ENCODE data around the gene MAFB.
"Not testable (repeated sequence)": the region's sequence is repeated elsewhere in the genome, so short reads cannot be mapped to it uniquely, and the experiment has no call there.

The MAFB gene

GRCh38 chr20:40689100-40689942 is at the start of gene MAFB:
MAFB (minus strand) TSS chr20:40689236; CDS start chr20:40688850, 386 bp downstream.
- peak within 1 kb of the TSS; percentile 63 for H3K4me3 ChIP-seq (ENCODE audit: low read depth, low read length)
- DNase-seq (ENCODE audit: low read depth, low spot score), result peak; percentile 12
- ChIA-PET CTCF (interaction anchor here (0.6 to 4.3 kb wide), 36 partner anchors 8 to 1423 kb away, joined by 3 to 46 read pairs (median 4); no protein-coding TSS in a partner anchor), POLR2A (interaction anchor here (0.5 to 2.1 kb wide), 31 partner anchors 8 to 869 kb away, joined by 3 to 24 read pairs (median 4); no protein-coding TSS in a partner anchor)
- no peak for TF ChIP-seq CTCF (IDR thresholded peaks at IDR 0.05; ENCODE audit: insufficient read depth, low read length, missing control alignments)

- POLR2A ChIA-PET; CTCF ChIA-PET; H3K4me3 ChIP-seq (ENCODE audit: low read depth, low read length); DNase-seq (ENCODE audit: low read depth, low spot score): not testable (repeated sequence)
Observed at GRCh38 chr20:40736468-40736867, 47.4 kb upstream of the MAFB start.

GRCh38 chr20:40728996-40729395 is 40.0 kb upstream of the MAFB start:
- H3K4me3 ChIP-seq (ENCODE audit: low read depth, low read length), result no peak overlapping the region
- POLR2A ChIA-PET, result no interaction called here
- no peak for TF ChIP-seq CTCF (IDR thresholded peaks at IDR 0.05; ENCODE audit: insufficient read depth, low read length, missing control alignments)
- DNase-seq (ENCODE audit: low read depth, low spot score), result no peak
- CTCF ChIA-PET, result interaction anchor here (1.1 kb wide), 1 partner anchor 12 kb away, joined by 3 read pairs; no protein-coding TSS in a partner anchor

- ChIA-PET CTCF (interaction anchor here (1.1 kb wide), 1 partner anchor 13 kb away, joined by 3 read pairs; no protein-coding TSS in a partner anchor), POLR2A (no interaction called here)
Observed at GRCh38 chr20:40728470-40728869, 39.4 kb upstream of the MAFB start.

GRCh38 chr20:40727960-40728359 is 38.9 kb upstream of the MAFB start:
- ChIA-PET CTCF (no interaction called here), POLR2A (no interaction called here)
- H3K4me3 ChIP-seq (ENCODE audit: low read depth, low read length), result no peak overlapping the region
- no peak for TF ChIP-seq CTCF (IDR thresholded peaks at IDR 0.05; ENCODE audit: insufficient read depth, low read length, missing control alignments)
- DNase-seq (ENCODE audit: low read depth, low spot score), result no peak

More at GRCh38 chr20:40728470-40728869, 39.4 kb upstream of the MAFB start:
- no peak for DNase-seq (ENCODE audit: low read depth, low spot score)
- no peak for TF ChIP-seq CTCF (IDR thresholded peaks at IDR 0.05; ENCODE audit: insufficient read depth, low read length, missing control alignments)
- no peak overlapping the region for H3K4me3 ChIP-seq (ENCODE audit: low read depth, low read length)

- POLR2A ChIA-PET, result no interaction called here
- no peak for TF ChIP-seq CTCF (IDR thresholded peaks at IDR 0.05; ENCODE audit: insufficient read depth, low read length, missing control alignments)
- DNase-seq (ENCODE audit: low read depth, low spot score), result no peak
- CTCF ChIA-PET, result interaction anchor here (1.3 kb wide), 1 partner anchor 15 kb away, joined by 3 read pairs; no protein-coding TSS in a partner anchor
- no peak overlapping the region for H3K4me3 ChIP-seq (ENCODE audit: low read depth, low read length)
Observed at GRCh38 chr20:40726776-40727175, 37.7 kb upstream of the MAFB start.
